ENCODE data around the gene KMT5C. TPM values are rescaled to one million over a fixed set of nuclear protein-coding genes. Genes with fewer than 3 reads are reported as not detected.

KMT5C gene
- total and polyA plus RNA-seq, 2 experiments from 2014 or later, result 2.7 to 8.1 TPM

- Histone ChIP-seq H3K27ac (no peak overlapping the region), H3K27me3 (replicated peaks; ENCODE audit: insufficient read depth) (no peaks in the 10 kb centered on the region), H3K4me2 (ENCODE audit: unreplicated experiment) (no peak overlapping the region), H3F3A (ENCODE audit: insufficient read depth) (no peaks in the 10 kb centered on the region), H4K20me1 (ENCODE audit: insufficient read depth) (peaks cover 9% of the 10 kb centered on the region; the same call in 1 of the 2 replicates), H2AFZ (no peak overlapping the region), H3K9me3 (ENCODE audit: low read depth) (no peaks in the 10 kb centered on the region), H3K79me2 (ENCODE audit: insufficient read depth) (peaks cover 18% of the 10 kb centered on the region), H3K36me3 (ENCODE audit: low read depth) (peaks cover 9% of the 10 kb centered on the region; the same call in 1 of the 2 replicates), H3K9ac (no peak overlapping the region), H3K4me3 (no peak overlapping the region), H3K4me1 (ENCODE audit: insufficient read depth) (peaks cover 18% of the 10 kb centered on the region), H3K9me2 (ENCODE audit: insufficient read depth) (no peaks in the 10 kb centered on the region)
- TF ChIP-seq EZH2phosphoT487 (IDR thresholded peaks at IDR 0.05; ENCODE audit: insufficient read depth, low read depth), result no peak
- TF ChIP-seq EZH2 (IDR thresholded peaks at IDR 0.05; ENCODE audit: insufficient read depth, poor library complexity, severe bottlenecking), result no peak
- no peak for DNase-seq
- WGBS, 2 experiments (ENCODE audit: low coverage in 1 of 2, low lambda C conversion rate in 2 of 2, missing lambda C conversion rate in 2 of 2), result 100% methylated on average over 3 of the region's 3 CpGs
- in situ Hi-C loops (cut with MboI), result no loop called here
Observed at GRCh38 chr19:55382522-55383054, 42.9 kb downstream of the KMT5C start.

- 5 to 6% methylated on average over 57 to 87 of the region's 88 CpGs for WGBS, 2 experiments (ENCODE audit: low coverage in 1 of 2, low lambda C conversion rate in 2 of 2, missing lambda C conversion rate in 2 of 2)
- H3K4me3 ChIP-seq, result peak overlapping the region; percentile 94
- peak overlapping the region; percentile 62 for H3K4me2 ChIP-seq (ENCODE audit: unreplicated experiment)
- H3F3A ChIP-seq (ENCODE audit: insufficient read depth), result peaks cover 4% of the 10 kb centered on the region; the same call in 1 of the 2 replicates
- H3K36me3 ChIP-seq (ENCODE audit: low read depth), result peaks cover 16% of the 10 kb centered on the region; the same call in 1 of the 2 replicates
- H3K27ac ChIP-seq, result no peak overlapping the region
- peaks cover 27% of the 10 kb centered on the region for H3K4me1 ChIP-seq (ENCODE audit: insufficient read depth)
- peaks cover 27% of the 10 kb centered on the region for H3K79me2 ChIP-seq (ENCODE audit: insufficient read depth)
- TF ChIP-seq EZH2phosphoT487 (IDR thresholded peaks at IDR 0.05; ENCODE audit: insufficient read depth, low read depth), result no peak
- no peak for TF ChIP-seq EZH2 (IDR thresholded peaks at IDR 0.05; ENCODE audit: insufficient read depth, poor library complexity, severe bottlenecking)
- peak overlapping the region; percentile 47 for H3K9ac ChIP-seq
- peak; percentile 86 for DNase-seq
- peaks cover 12% of the 10 kb centered on the region; the same call in 1 of the 2 replicates for H4K20me1 ChIP-seq (ENCODE audit: insufficient read depth)
- no peaks in the 10 kb centered on the region for H3K27me3 ChIP-seq (replicated peaks; ENCODE audit: insufficient read depth)
- in situ Hi-C loops (cut with MboI), result no loop called here
- H3K9me2 ChIP-seq (ENCODE audit: insufficient read depth), result no peaks in the 10 kb centered on the region
- no peaks in the 10 kb centered on the region for H3K9me3 ChIP-seq (ENCODE audit: low read depth)
- peak overlapping the region; percentile 91 for H2AFZ ChIP-seq
Observed at GRCh38 chr19:55383279-55384130, 43.8 kb downstream of the KMT5C start.

DNA sequence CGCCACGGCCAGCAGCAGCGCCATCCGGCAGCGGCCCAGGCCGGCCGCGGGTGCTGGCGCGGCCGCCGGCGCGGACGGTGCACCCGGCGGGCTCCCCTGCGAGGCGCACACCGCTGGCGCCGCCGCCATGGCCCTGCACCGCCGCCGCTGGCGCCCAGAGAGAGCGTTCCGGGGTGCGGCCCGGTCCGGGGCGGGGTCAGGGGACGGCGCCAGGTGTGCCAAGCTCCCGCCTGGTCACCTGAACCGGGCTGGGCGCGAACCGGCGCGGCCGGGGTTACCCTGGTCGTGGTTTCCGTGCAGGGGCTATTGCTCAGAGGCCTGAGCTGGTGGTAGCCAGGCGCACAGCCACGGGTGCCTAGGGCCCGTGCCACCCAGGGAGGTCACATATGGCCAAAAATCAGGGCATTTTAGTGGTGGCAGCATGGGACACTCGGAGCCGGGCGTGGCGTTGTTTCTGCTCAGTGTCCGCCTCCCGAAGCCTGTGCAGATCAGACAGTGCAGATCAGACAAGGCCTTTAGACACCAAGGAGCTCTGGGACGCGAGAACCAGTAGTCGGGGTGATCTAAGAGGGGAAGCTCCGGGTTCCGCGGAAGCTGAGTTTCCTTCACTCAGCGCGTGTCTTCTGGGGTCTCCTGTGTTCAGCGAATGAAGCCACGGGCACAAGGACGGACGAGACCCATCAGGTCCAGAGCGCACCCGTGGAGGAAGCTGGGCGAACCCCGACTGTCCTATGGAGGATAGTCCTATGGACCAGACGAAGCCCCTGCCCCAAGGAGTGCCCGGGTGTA, 44.6 kb downstream of the KMT5C start, which contains the start of gene TMEM238:
TSS of gene TMEM238 (minus strand) at position 162 of the 789 bp plus-strand sequence. CDS start at position 129, 33 bp downstream.
- peak within 1 kb of the TSS; percentile 88 for H3K4me2 ChIP-seq (ENCODE audit: unreplicated experiment)
- no peaks in the 10 kb centered on the region for H3K9me3 ChIP-seq (ENCODE audit: low read depth)
- H3K4me1 ChIP-seq (ENCODE audit: insufficient read depth), result peaks cover 33% of the 10 kb centered on the region
- H2AFZ ChIP-seq, result peak within 1 kb of the TSS; percentile 91
- no peak for TF ChIP-seq EZH2 (IDR thresholded peaks at IDR 0.05; ENCODE audit: insufficient read depth, poor library complexity, severe bottlenecking)
- H3K9ac ChIP-seq, result peak within 1 kb of the TSS; percentile 92
- H3K4me3 ChIP-seq, result peak within 1 kb of the TSS; percentile 94
- 36 to 62% methylated on average over 39 to 68 of the region's 72 CpGs for WGBS, 2 experiments (ENCODE audit: low coverage in 1 of 2, low lambda C conversion rate in 2 of 2, missing lambda C conversion rate in 2 of 2)
- peaks cover 16% of the 10 kb centered on the region; the same call in 1 of the 2 replicates for H4K20me1 ChIP-seq (ENCODE audit: insufficient read depth)
- DNase-seq, result no peak
- H3K9me2 ChIP-seq (ENCODE audit: insufficient read depth), result no peaks in the 10 kb centered on the region
- in situ Hi-C loops (cut with MboI), result no loop called here
- peak within 1 kb of the TSS; percentile 71 for H3K27ac ChIP-seq
- H3K36me3 ChIP-seq (ENCODE audit: low read depth), result peaks cover 22% of the 10 kb centered on the region; the same call in 1 of the 2 replicates
- H3K79me2 ChIP-seq (ENCODE audit: insufficient read depth), result peaks cover 35% of the 10 kb centered on the region
- H3K27me3 ChIP-seq (replicated peaks; ENCODE audit: insufficient read depth), result no peaks in the 10 kb centered on the region
- peaks cover 7% of the 10 kb centered on the region; the same call in 1 of the 2 replicates for H3F3A ChIP-seq (ENCODE audit: insufficient read depth)

All from GM23248 (cell line).